Right cardiac atrium (tissue), 5 donors: Measurements from ENCODE around the gene PI4KA. TPM values are rescaled to one million over a fixed set of nuclear protein-coding genes. Genes with fewer than 3 reads are reported as not detected.
"Not testable (repeated sequence)": the region's sequence is repeated elsewhere in the genome, so short reads cannot be mapped to it uniquely, and the experiment has no call there.

Experiments
- ATAC-seq, 2 donors: fragments of 200-7000 bp; cut with Tn5 transposase; one replicate each; pipeline versions ENCODE4 v1.8.0 to v1.9.1; 2020; ENCODE audit warnings: moderate library complexity in 2 of 2, mild to moderate bottlenecking in 1 of 2
- DNase-seq, 3 donors: peaks; one replicate each; pipeline ENCODE4 v3.0.0-alpha.2; 2020
- H3K27ac ChIP-seq: one replicate; pipeline ENCODE4 v1.5.1; 2013; ENCODE audit warnings: mild to moderate bottlenecking, low read length, control low read depth, moderate library complexity
- H3K27me3 ChIP-seq: one replicate; pipeline ENCODE4 v1.6.1; 2013; ENCODE audit not compliant: control insufficient read depth, insufficient read depth
- H3K4me1 ChIP-seq: one replicate; pipeline ENCODE4 v1.6.1; 2013; ENCODE audit warnings: low read length; ENCODE audit not compliant: control insufficient read depth, insufficient read depth
- H3K4me3 ChIP-seq: one replicate; pipeline ENCODE4 v1.5.1; 2013; ENCODE audit warnings: low read length, control low read depth
- H3K9me3 ChIP-seq: one replicate; pipeline ENCODE4 v1.6.1; 2013; ENCODE audit warnings: low read length; ENCODE audit not compliant: control insufficient read depth
- WGBS: extraction: QIAGEN DNeasy Blood & Tissue Kit; methylation state at CpG from one replicate; pipeline ENCODE4 v1.1.7; 2013; 5-methylcytosine and 5-hydroxymethylcytosine counted together
- intact Hi-C, 4 donors: fragments of 100-400 bp; cut with DNase I; formaldehyde crosslinking; loops; one replicate each; pipeline versions ENCODE4 v1.11.0 to v1.14.0; 2022 to 2023
- polyA plus RNA-seq: library from polyadenylated mRNA; stranded (reverse); fragments of 200-250 nt; gene quantifications from one replicate; pipeline ENCODE4 v1.2.3, GENCODE V29; 2013
- total RNA-seq, 4 donors: library from RNA; stranded (reverse); fragmentation: NEBNext Ultra II Directional; extraction: Animal tissue kit (Norgen Biotek cat#: 25700); gene quantifications; one replicate each; pipeline ENCODE4 v1.2.1, GENCODE V29; 2021
- donor health status: healthy with polysubstance abuse.
- donor health status: DM: no; HTN: yes; CAD: no.
- donor health status: DM: no; HTN: no; CAD: no.
- donor health status: DM: no; HTN: yes; CAD: no; lungs with severe emphysema.
- donor health status: DM: yes; HTN: yes; CAD: no.

Gene PI4KA
- total and polyA plus RNA-seq, 5 donors: 31.3 to 61.9 (median 52.5) TPM

GRCh38 chr22:20897737-20898136 is 39.1 kb upstream of the PI4KA start:
- intact Hi-C loops, ATAC-seq, H3K27me3 ChIP-seq, H3K4me3 ChIP-seq, H3K4me1 ChIP-seq, H3K9me3 ChIP-seq, H3K27ac ChIP-seq, DNase-seq: not testable (repeated sequence)
- WGBS: 93% methylated on average over 7 of the region's 7 CpGs

- DNase-seq: no peak
- no peak for ATAC-seq
- Histone ChIP-seq H3K4me3 (no peak overlapping the region), H3K27me3 (no peaks in the 10 kb centered on the region), H3K4me1 (no peaks in the 10 kb centered on the region), H3K9me3 (no peaks in the 10 kb centered on the region), H3K27ac (no peak overlapping the region)
- intact Hi-C loops: no loop called here
- 95% methylated on average over 6 of the region's 6 CpGs for WGBS
Measured at GRCh38 chr22:20890975-20891374, 32.4 kb upstream of the PI4KA start.

DNA sequence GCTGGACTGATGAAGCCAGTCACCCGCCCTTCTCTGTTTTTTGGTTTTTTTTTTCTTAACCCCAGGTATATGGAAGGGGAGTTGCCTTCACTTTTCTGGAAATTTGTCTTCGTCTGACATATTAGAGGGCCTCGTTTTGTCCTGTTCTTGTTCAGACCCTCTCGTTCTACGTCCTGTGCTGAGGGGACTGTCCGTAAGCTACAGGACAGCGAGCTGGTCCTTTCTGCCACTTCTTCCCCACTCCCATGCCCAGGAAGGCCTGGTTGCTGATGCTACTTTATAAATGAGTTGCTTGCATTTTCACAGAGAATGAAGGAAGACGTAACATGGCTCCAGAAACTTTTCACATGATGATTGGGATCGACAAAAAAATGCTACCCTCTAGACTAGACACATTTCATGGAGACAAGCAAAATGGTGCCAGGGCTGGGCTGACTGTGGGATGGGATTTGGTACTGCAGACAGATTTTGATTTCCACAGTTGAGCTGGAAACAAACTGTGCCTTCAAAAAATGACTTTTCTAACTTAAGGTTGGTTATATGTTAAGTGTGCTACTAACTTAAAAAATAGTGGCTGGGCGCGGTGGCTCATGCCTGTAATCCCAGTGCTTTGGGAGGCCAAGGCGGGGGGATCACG is 31.4 kb upstream of the PI4KA start:
- H3K27me3 ChIP-seq: no peaks in the 10 kb centered on the region
- 88% methylated on average over 13 of the region's 13 CpGs for WGBS
- no peak overlapping the region for H3K27ac ChIP-seq
- ATAC-seq (no peak), DNase-seq (no peak)
- no peaks in the 10 kb centered on the region for H3K9me3 ChIP-seq
- H3K4me3 ChIP-seq: no peak overlapping the region
- intact Hi-C loops: loop anchor here in 1 of 4 donors (10.0 kb wide), 1 partner anchor 125 kb away; the partner anchor contains the start of gene P2RX6
- no peaks in the 10 kb centered on the region for H3K4me1 ChIP-seq

GRCh38 chr22:20889025-20889704 is 30.6 kb upstream of the PI4KA start:
- no peak for ATAC-seq
- WGBS: 73% methylated on average over 6 of the region's 6 CpGs
- no peaks in the 10 kb centered on the region for H3K9me3 ChIP-seq
- intact Hi-C loops: loop anchor here in 1 of 4 donors (10.0 kb wide), 1 partner anchor 126 kb away; the partner anchor contains the start of gene P2RX6
- H3K4me1 ChIP-seq: no peaks in the 10 kb centered on the region
- no peak overlapping the region for H3K27ac ChIP-seq
- no peak overlapping the region for H3K4me3 ChIP-seq
- no peaks in the 10 kb centered on the region for H3K27me3 ChIP-seq
- DNase-seq: no peak

- intact Hi-C loops: loop anchor here in 1 of 4 donors (10.0 kb wide), 1 partner anchor 127 kb away; the partner anchor contains the start of gene P2RX6
- WGBS: 78% methylated on average over 5 of the region's 5 CpGs
Measured at GRCh38 chr22:20887375-20887774, 28.8 kb upstream of the PI4KA start.

DNA sequence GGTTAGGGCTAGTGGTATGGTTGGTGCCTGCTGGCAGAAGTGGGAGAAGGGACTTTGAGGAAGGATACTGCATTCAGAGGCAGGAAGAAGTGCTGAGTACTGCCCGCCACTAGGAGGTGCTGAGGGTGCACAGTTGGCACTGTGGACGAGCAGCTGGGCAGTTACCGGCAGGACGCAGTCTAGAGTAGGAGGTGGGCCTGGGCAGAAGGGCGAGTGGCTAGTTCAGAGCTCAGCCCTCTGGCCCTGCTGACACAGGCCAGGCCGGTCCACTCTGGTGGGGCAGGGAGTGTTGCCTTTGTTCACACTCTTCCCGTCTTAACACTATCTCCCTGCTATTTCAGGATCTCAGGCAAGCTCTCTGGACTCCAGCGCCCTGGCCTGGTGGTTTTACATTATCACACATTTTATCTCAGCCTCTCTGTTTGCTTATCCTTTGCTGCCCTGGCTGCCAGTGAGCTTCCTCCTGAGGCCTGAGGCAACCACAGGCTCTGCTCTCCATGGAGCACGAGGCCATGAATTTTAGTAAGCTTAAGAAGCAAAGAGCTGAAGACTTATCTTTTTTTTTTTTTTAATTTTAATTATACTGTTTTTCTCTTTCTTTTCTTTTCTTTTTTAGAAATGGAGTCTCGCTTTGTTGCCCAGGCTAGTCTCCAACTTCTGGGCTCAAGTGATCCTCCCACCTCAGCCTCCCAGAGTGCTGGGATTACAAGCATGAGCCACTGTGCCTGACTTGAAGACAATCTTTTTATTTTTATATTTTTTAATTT is 27.1 kb upstream of the PI4KA start:
- peak overlapping the region; percentile 71 for H3K27ac ChIP-seq
- 27% methylated on average over 10 of the region's 10 CpGs for WGBS
- DNase-seq (peak; percentile 82 to 90 (median 90)), ATAC-seq (peak; percentile 95)
- no peaks in the 10 kb centered on the region for H3K4me1 ChIP-seq
- no peaks in the 10 kb centered on the region for H3K9me3 ChIP-seq
- no peaks in the 10 kb centered on the region for H3K27me3 ChIP-seq
- intact Hi-C loops: loop anchor here in 1 of 4 donors (10.0 kb wide), 1 partner anchor 129 kb away; the partner anchor contains the start of gene P2RX6
- no peak overlapping the region for H3K4me3 ChIP-seq

More at GRCh38 chr22:20887375-20887774, 28.8 kb upstream of the PI4KA start:
- H3K9me3 ChIP-seq: no peaks in the 10 kb centered on the region
- H3K4me3 ChIP-seq: no peak overlapping the region
- no peak for ATAC-seq
- no peak for DNase-seq
- H3K27ac ChIP-seq: no peak overlapping the region
- no peaks in the 10 kb centered on the region for H3K27me3 ChIP-seq
- no peaks in the 10 kb centered on the region for H3K4me1 ChIP-seq

DNA sequence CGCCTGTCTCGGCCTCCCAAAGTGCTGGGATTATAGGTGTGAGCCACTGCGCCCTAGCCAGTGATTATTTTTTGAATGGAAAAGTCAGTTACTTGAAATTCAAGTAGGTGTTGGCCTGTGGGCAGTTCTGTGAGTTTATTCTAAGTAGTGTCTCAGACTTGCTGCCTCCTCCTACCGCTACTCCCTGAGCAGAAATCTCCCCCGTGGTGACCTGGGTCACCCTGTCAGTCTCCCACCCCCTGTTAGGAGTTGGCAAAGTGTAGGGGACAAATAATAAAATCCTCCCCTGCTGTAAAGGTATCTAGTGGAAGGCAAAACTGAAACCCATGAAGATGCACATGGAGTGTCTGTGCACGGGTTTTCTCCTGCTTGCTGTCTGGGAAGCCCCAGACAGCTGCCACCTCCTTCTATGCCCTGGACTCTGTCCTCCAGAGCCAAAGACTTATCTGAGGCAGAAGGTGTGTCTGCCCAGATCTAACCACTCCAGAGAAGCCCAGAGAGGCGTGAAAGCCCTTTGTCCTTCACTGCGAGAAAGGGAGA is 26.5 kb upstream of the PI4KA start:
- peak overlapping the region; percentile 71 for H3K27ac ChIP-seq
- ATAC-seq (no peak), DNase-seq (no peak)
- H3K9me3 ChIP-seq: no peaks in the 10 kb centered on the region
- H3K27me3 ChIP-seq: no peaks in the 10 kb centered on the region
- 66% methylated on average over 8 of the region's 8 CpGs for WGBS
- intact Hi-C loops: loop anchor here in 1 of 4 donors (10.0 kb wide), 1 partner anchor 130 kb away; the partner anchor contains the start of gene P2RX6
- H3K4me3 ChIP-seq: no peak overlapping the region
- H3K4me1 ChIP-seq: no peaks in the 10 kb centered on the region

GRCh38 chr22:20884454-20884853 is 25.8 kb upstream of the PI4KA start:
- Histone ChIP-seq H3K9me3 (no peaks in the 10 kb centered on the region), H3K4me1 (no peaks in the 10 kb centered on the region), H3K4me3 (no peak overlapping the region), H3K27ac (no peak overlapping the region), H3K27me3 (no peaks in the 10 kb centered on the region)
- DNase-seq (no peak), ATAC-seq (no peak)
- WGBS: 54% methylated on average over 4 of the region's 4 CpGs
- intact Hi-C loops: loop anchor here in 1 of 4 donors (10.0 kb wide), 1 partner anchor 130 kb away; the partner anchor contains the start of gene P2RX6

- ATAC-seq (no peak), DNase-seq (no peak)
- 73% methylated on average over 6 of the region's 6 CpGs for WGBS
- H3K4me1 ChIP-seq: no peaks in the 10 kb centered on the region
- H3K27ac ChIP-seq: no peak overlapping the region
- H3K4me3 ChIP-seq: no peak overlapping the region
- H3K27me3 ChIP-seq: no peaks in the 10 kb centered on the region
- H3K9me3 ChIP-seq: no peaks in the 10 kb centered on the region
- intact Hi-C loops: loop anchor here in 1 of 4 donors (10.0 kb wide), 1 partner anchor 132 kb away; the partner anchor contains the start of gene P2RX6
Measured at GRCh38 chr22:20882855-20883254, 24.2 kb upstream of the PI4KA start.

DNA sequence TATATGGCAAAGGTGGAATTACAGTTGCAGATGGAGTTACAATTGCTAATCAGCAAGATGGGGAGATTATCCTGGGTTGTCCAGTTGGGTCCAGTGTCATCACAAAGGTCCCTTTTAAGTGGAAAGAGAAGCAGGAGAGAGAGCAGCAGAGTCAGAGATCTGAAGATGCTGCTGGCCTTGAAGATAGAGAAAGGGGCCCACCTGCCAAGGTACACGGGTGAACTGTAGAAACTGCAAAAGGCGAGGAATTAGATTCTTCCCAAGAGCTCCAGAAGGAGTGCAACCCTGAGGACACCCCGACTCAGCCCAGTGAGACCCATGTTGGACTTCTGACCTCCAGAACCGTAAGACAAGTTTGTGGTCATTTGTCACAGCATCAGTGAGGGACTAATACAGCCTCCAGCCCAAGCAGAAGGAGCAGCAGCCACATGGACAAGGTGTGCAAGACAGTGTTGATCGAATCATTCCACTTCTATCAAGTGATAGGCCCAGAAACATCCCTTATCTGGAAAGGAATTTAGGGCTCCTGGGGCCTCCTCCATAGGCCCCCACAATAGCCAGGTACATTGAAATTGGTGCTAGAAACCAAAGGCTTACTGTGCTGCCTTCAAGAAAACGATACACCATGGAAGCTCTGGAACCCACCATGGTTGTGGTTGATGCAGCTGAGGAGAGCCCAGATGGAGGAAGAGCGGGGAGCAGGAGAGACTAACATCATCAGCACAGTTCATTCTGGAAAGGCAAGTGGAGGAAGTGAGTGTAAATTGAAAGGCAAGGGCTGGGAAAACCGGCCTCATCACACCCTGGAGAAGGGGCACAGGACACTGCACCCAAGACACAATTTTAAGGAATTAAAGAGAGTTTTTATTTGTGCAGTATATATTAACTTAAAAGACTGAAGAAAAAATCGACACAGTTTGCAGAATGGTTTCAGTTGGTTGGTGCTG is 23.5 kb upstream of the PI4KA start:
- H3K9me3 ChIP-seq: no peaks in the 10 kb centered on the region
- intact Hi-C loops: loop anchor here in 1 of 4 donors (10.0 kb wide), 1 partner anchor 133 kb away; the partner anchor contains the start of gene P2RX6
- ATAC-seq (no peak), DNase-seq (no peak)
- no peak overlapping the region for H3K27ac ChIP-seq
- no peak overlapping the region for H3K4me3 ChIP-seq
- WGBS: 88% methylated on average over 9 of the region's 9 CpGs
- no peaks in the 10 kb centered on the region for H3K27me3 ChIP-seq
- no peaks in the 10 kb centered on the region for H3K4me1 ChIP-seq
